Heart left ventricle (tissue), 16 donors: ENCODE results near the gene MGAT3. TPM values are rescaled to one million over a fixed set of nuclear protein-coding genes. Genes with fewer than 3 reads are reported as not detected.
A peak's percentile ranks its signal among the peaks of the same experiment; 100 is the strongest.
"Not testable (repeated sequence)": the region's sequence is repeated elsewhere in the genome, so short reads cannot be mapped to it uniquely, and the experiment has no call there.

ENCODE experiments used
- ATAC-seq, 4 donors: fragments of 200-7000 bp; cut with Tn5 transposase; one replicate each; pipeline ENCODE4 v1.9.1; 2020 to 2022; ENCODE audit warnings: moderate library complexity in 4 of 4, mild to moderate bottlenecking in 3 of 4, moderate number of reproducible peaks in 1 of 4
- DNase-seq, 5 donors: peaks; one replicate each; pipeline ENCODE4 v3.0.0-alpha.2; 2020
- H3K27ac ChIP-seq, 12 donors: fragments of 200-600 bp; sonication (generic) in 4 of 12; one replicate each; pipeline versions ENCODE4 v1.5.0 to v1.8.0; 2016 to 2022; ENCODE audit warnings: mild to moderate bottlenecking in 2 of 12
- H3K27me3 ChIP-seq, 9 donors: fragments of 200-600 bp; sonication (generic) in 2 of 9; one replicate each; pipeline versions ENCODE4 v1.5.1 to v1.8.0; 2016 to 2022; ENCODE audit warnings: mild to moderate bottlenecking in 3 of 9
- H3K36me3 ChIP-seq, 9 donors: fragments of 200-600 bp; sonication (generic) in 2 of 9; one replicate each; pipeline versions ENCODE4 v1.5.0 to v1.8.0; 2018 to 2022; ENCODE audit warnings: mild to moderate bottlenecking in 2 of 9
- H3K4me1 ChIP-seq, 12 donors: fragments of 200-600 bp; sonication (generic) in 4 of 12; one replicate each; pipeline versions ENCODE4 v1.5.0 to v1.8.0; 2016 to 2022; ENCODE audit warnings: mild to moderate bottlenecking in 3 of 12
- H3K4me3 ChIP-seq, 12 donors: fragments of 200-600 bp; sonication (generic) in 4 of 12; one replicate each; pipeline versions ENCODE4 v1.5.0 to v1.8.0; 2017 to 2022; ENCODE audit warnings: mild to moderate bottlenecking in 9 of 12, moderate library complexity in 4 of 12
- H3K9me3 ChIP-seq, 12 donors: fragments of 200-600 bp; sonication (generic) in 4 of 12; one replicate each; pipeline versions ENCODE4 v1.5.0 to v1.8.0; 2016 to 2022; ENCODE audit warnings: mild to moderate bottlenecking in 1 of 12
- CTCF ChIP-seq, 12 donors: fragments of 200-600 bp; sonication (generic) in 4 of 12; IDR thresholded peaks; one replicate each; pipeline versions ENCODE4 v1.5.0 to v1.8.0; 2018 to 2022; ENCODE audit warnings: antibody characterized with exemption in 12 of 12, mild to moderate bottlenecking in 5 of 12
- POLR2A ChIP-seq, 2 donors: fragments of 450-650 bp; IDR thresholded peaks; one replicate each; pipeline ENCODE4 v1.6.1; 2017; ENCODE audit warnings: antibody characterized with exemption in 2 of 2, mild to moderate bottlenecking in 2 of 2, moderate library complexity in 2 of 2
- WGBS, 4 donors: extraction: QIAGEN DNeasy Blood & Tissue Kit in 2 of 4; methylation state at CpG; one replicate each; pipeline versions ENCODE4 v1.1.5 to v1.1.7; 2013 to 2018; 5-methylcytosine and 5-hydroxymethylcytosine counted together
- intact Hi-C, 10 donors: fragments of 100-400 bp; cut with DNase I; formaldehyde crosslinking; loops; one replicate each; pipeline versions ENCODE4 v1.11.1 to v1.14.2; 2022
- polyA plus RNA-seq, 2 donors: library from polyadenylated mRNA; stranded (reverse); fragments of 200-250 nt; gene quantifications; one replicate each; pipeline ENCODE4 v1.2.3, GENCODE V29; 2013
- total RNA-seq, 9 donors: library from RNA; depleted of rRNA in 2 of 9; stranded (reverse); fragments of >200 nt in 2 of 9; fragmentation: NEBNext Ultra II Directional in 3 of 9; extraction: Animal tissue kit (Norgen Biotek cat#: 25700) in 3 of 9; gene quantifications; one replicate each; pipeline versions ENCODE4 v1.1.0 to v1.2.4, GENCODE V29; 2016 to 2023
- donor health status: ischemic (EF 13 %, LVEDD 7.1; RV severe dilation, severe dysfunction).
- donor health status: healthy with polysubstance abuse.
- donor health status: DM: no; HTN: yes; CAD: no.
- donor health status: DM: no; HTN: no; CAD: no.
- donor health status: ischemic (EF 25% LVEDD 6.9; RV normal size, moderate dysfunction).
- donor health status: ischemic (EF 25% LVEDD 5.7; RV mildly dilated, moderate dysfunction).
- donor health status: healthy.
- donor health status: DM: yes; HTN: yes; CAD: no.
- donor health status: ischemic (EF 35%, LVEDD 5.7; RV mildly dilated, moderate dysfunction).
- donor health status: nonischemic (EF 11% LVEDD 7.7; RV severe dilation, severe dysfunction).
- donor health status: DM: yes; HTN: yes; CAD: no.
- donor health status: PGD.
- donor health status: ischemic (EF 29% LVEDD 5.4; RV normal size, mild dysfunction).
- donor health status: nonischemic (EF 23%, LVEDD 6.1; RV moderate dilation, normal function).

MGAT3 gene
- total and polyA plus RNA-seq, 11 donors = 2.2 to 9.9 (median 4.4) TPM

GRCh38 chr22:39502789-39503409 lies 46.1 kb downstream of the MGAT3 start:
- 6 to 10% (median 8%) methylated on average over 18 of the region's 18 CpGs for WGBS, 4 donors

GRCh38 chr22:39503630-39504029 lies 46.8 kb downstream of the MGAT3 start:
- TF ChIP-seq CTCF (IDR thresholded peaks at IDR 0.05) (no peak), POLR2A (IDR thresholded peaks at IDR 0.05) (no peak)
- ATAC-seq (no peak), DNase-seq (no peak)
- peaks cover 5 to 50% (median 45%) of the 10 kb centered on the region in 9 donors for H3K36me3 ChIP-seq
- no peaks in the 10 kb centered on the region for H3K9me3 ChIP-seq
- intact Hi-C loops = loop anchor here in 7 of 10 donors (2.0 to 10.0 kb wide), 5 partner anchors 15 to 106 kb away; partner anchors contain the start of genes ATF4 (in 2 of the 7) and TAB1 (in 2 of the 7)
- H3K4me1 ChIP-seq = peaks cover 14 to 60% (median 40%) of the 10 kb centered on the region in 12 donors
- WGBS, 4 donors = 46 to 65% (median 54%) methylated on average over 6 of the region's 6 CpGs
- peak overlapping the region in 2 of 12 donors; percentile 84 to 93 for H3K27ac ChIP-seq
- peak overlapping the region in 11 of 12 donors; percentile 76 to 99 (median 95) for H3K4me3 ChIP-seq
- no peaks in the 10 kb centered on the region for H3K27me3 ChIP-seq

More at GRCh38 chr22:39502789-39503409, 46.1 kb downstream of the MGAT3 start:
- Histone ChIP-seq H3K27me3 (no peaks in the 10 kb centered on the region), H3K9me3 (no peaks in the 10 kb centered on the region), H3K4me3 (peak overlapping the region; percentile 76 to 100 (median 96)), H3K27ac (peak overlapping the region; percentile 63 to 96 (median 92)), H3K4me1 (peaks cover 14 to 66% (median 43%) of the 10 kb centered on the region in 12 donors), H3K36me3 (peaks cover 5 to 42% (median 39%) of the 10 kb centered on the region in 9 donors)
- DNase-seq (no peak), ATAC-seq (no peak)
- TF ChIP-seq CTCF (IDR thresholded peaks at IDR 0.05) (no peak), POLR2A (IDR thresholded peaks at IDR 0.05) (no peak)
- intact Hi-C loops = loop anchor here in 7 of 10 donors (1.0 to 10.0 kb wide), 6 partner anchors 16 to 106 kb away; partner anchors contain the start of genes ATF4 (in 3 of the 7) and TAB1 (in 2 of the 7)

- WGBS, 4 donors = 89 to 93% (median 90%) methylated on average over 16 of the region's 16 CpGs
- TF ChIP-seq POLR2A (IDR thresholded peaks at IDR 0.05) (no peak), CTCF (IDR thresholded peaks at IDR 0.05) (no peak)
- intact Hi-C loops = loop anchor here in 5 of 10 donors (5.0 to 10.0 kb wide), 3 partner anchors 69 to 107 kb away; partner anchors contain the start of gene TAB1 (in 2 of the 5)
- DNase-seq (no peak), ATAC-seq (no peak)
- H3K27me3 ChIP-seq = no peaks in the 10 kb centered on the region
- H3K4me3 ChIP-seq = peak overlapping the region in 3 of 12 donors; percentile 79 to 99 (median 82)
- no peaks in the 10 kb centered on the region for H3K9me3 ChIP-seq
- H3K4me1 ChIP-seq = peaks cover 14 to 57% (median 39%) of the 10 kb centered on the region in 12 donors
- H3K27ac ChIP-seq = no peak overlapping the region
- peaks cover 5 to 54% (median 49%) of the 10 kb centered on the region in 9 donors for H3K36me3 ChIP-seq
These were observed 47.3 kb downstream of the MGAT3 start for GRCh38 chr22:39504071-39504470.

- not testable (repeated sequence) for H3K27ac ChIP-seq, H3K9me3 ChIP-seq, H3K4me3 ChIP-seq, H3K27me3 ChIP-seq, ATAC-seq
- intact Hi-C loops = loop anchor here in 1 of 10 donors (10.0 kb wide), 1 partner anchor 72 kb away; no protein-coding TSS in a partner anchor
- 72 to 82% (median 77%) methylated on average over 10 of the region's 10 CpGs for WGBS, 4 donors
- Histone ChIP-seq H3K36me3 (peaks cover 8 to 84% (median 79%) of the 10 kb centered on the region in 9 donors), H3K4me1 (peaks cover 10 to 39% (median 19%) of the 10 kb centered on the region in 12 donors)
- peak in 1 of 5 donors; percentile 13 for DNase-seq
These were observed 50.2 kb downstream of the MGAT3 start for GRCh38 chr22:39507021-39507420.
